Middle frontal gyrus (tissue), 1 donor: ENCODE data around the gene RIPOR2.

Experiments
- DNase-seq: peaks from one replicate; pipeline ENCODE4 v3.0.0-alpha.2; 2015; ENCODE audit warnings: low spot score; ENCODE audit errors: extremely low spot score

Gene RIPOR2

DNA sequence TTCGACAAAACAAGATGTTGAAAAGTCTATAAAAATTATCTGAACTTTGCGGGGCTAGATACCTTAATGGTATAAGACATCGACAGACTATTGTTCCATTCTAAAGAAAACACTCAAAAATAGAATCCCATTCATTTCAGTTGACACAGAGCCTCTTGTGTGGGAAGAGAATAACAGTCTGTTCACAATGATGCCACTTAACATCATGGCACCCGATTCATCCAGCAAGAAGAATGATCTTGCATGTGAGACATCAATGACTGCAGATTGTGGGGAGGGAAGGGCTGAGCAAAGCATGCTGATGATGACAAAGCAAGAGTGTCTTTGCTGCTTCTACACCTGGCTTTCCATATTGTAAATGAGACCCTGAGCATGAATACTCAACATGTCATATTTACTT is 87.3 kb downstream of the RIPOR2 start:
- DNase-seq: no peak

DNA sequence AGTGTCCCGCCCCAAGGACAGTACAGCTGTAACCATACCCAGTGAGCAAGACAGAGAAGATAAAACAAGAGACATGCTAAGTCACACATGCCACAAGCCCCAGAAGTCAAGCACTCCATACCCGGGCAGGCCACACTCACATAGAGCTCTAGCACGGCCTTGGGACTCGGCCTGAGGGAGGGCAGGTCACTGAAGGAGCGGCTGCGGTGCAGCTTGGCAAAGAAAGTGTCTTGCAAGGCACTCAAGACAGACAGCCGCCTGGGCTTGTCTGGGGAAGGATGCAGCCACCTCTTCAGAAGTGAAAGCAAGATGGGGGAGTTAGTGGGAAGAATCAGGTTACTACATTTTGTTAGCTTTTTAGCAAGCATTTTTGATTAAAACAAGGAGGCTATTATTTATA is 88.4 kb downstream of the RIPOR2 start:
- DNase-seq: no peak

- no peak for DNase-seq
These were observed 90.2 kb downstream of the RIPOR2 start for GRCh38 chr6:24845578-24845977.

GRCh38 chr6:24844903-24845302 is 90.9 kb downstream of the RIPOR2 start:
- no peak for DNase-seq

GRCh38 chr6:24844061-24844460 is 91.7 kb downstream of the RIPOR2 start:
- DNase-seq: no peak

DNA sequence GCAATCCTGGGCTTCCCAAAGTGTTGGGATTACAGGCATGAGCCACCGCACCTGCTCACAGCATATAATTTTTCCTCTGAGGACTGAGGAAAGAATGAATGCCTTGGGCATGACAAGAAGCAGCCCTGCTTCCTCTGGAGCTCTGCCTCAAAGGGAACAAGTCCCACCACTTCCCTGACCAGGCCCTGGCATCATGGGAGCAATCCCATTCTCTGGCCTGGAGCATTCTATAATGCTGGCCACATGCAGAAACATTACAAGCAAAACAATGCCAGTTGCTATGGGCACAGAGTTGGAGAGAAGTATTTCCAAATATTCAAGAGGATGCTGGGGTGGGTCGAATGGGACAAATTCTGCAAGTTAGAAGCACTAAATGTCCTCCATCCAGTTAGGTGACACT is 95.6 kb downstream of the RIPOR2 start:
- no peak for DNase-seq

DNA sequence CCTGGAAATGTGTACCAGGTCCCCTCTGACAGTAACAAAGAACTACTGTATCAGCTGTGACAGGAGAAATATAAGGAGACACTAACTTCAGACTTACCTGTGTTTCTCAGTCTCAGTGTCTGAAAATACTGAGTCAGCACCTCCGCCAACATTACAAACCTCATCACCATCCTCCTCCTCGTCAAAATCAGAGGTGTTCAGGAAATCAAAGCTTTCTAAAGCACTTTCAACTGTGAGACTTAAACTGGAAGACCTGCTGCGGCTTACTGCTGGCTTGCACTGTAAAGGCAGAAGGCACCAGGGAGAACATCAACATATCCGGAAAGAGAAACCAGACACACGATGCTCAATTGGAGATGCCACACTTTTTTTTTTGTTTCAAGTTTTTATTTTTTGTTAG is 96.8 kb downstream of the RIPOR2 start:
- DNase-seq: no peak

GRCh38 chr6:24838081-24838480 is 97.7 kb downstream of the RIPOR2 start:
- no peak for DNase-seq

- peak; percentile 27 for DNase-seq
These were observed 99.7 kb downstream of the RIPOR2 start for GRCh38 chr6:24836109-24836508.

DNA sequence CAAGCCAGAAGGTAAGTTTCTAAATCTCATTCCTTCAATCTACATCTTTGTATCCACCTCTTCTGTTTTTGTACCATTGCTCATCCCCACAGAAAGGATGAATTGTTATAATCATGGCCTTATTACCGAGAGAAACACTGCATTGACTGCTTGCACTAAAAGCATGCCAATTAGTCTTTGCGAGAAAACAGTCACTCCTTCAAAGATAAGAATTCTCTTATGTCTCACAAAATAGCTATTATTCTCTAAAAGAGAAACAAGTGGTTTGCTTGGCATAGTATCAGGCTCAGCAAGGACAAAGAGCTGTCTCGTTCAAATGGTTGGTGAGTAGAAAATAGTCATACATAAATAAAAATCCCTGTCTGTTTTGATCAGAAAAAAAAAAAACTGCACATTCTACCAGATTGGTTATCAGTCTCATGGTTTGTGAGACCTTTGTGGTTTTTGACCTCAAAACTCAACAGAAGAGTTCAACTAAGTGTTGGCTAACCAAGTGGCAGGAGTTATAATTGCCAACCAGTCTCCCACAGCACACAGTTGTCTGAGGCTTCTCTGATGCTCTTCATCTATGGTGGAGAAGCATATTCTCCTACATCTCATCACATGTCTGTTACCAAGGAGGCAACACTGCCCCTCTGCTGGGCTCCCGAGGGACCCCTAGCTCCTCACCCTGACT is 101.9 kb downstream of the RIPOR2 start:
- DNase-seq: no peak

DNA sequence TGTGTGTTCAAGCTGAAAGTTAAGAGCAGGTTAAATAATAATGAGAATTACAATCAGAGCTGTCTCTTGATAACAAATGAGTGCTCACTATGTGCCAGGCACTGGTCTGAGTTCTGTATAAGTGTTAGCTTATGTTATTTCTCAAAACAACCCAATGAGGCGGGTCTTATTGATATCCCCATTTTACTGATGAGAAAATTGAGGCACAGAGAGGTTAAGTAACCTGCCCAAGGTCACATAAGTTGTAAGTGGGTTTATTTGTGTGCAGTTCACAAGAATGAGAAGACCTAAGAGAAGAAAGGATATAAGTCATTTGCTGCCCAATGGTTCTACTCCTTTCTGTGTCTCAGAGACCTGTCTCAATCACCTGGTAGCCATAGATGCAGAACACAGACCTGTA is 103.0 kb downstream of the RIPOR2 start:
- no peak for DNase-seq

DNA sequence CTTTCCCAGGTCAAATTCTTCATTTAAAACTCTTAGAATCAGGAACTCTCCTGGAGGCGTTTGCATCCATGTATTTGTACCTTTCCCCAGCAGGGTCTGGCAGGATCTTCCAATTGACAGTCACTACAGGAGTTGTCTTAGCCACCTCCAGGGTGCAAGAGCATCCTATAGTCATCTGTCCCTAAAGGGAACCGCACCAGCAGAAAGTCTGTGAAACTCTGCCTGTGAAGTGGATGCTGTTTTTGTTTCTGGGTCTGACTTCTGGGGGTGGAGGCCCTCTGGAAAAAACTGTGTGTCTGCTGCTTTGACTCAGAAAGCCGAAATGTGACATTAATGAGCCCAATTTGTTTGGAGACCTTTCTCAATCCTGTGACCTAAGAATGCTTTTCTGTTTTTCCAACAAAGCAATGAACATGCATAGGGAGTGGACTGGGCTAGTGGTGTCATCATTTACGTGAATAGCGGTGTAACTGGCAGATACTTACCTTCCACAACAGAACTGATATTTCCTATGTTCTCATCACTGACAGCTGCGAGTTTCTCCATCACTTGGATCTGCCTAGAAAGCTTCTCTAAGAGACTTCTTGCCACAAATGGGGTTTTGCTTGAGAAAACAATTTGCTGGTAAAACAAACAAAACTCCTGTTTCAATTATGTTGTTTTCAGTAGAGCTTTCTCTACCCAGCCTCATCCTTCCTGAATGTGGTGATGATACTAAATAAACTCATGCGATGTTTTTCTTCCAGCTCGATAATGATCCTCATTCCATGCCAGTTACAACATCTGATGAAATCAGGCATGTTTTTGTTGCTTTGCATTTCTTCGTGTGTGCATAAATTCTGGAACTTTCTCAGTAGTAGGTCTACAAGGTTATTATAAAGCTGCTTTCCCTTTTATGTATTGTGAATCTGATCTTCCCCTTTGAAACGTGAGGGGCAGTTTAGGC is 103.7 kb downstream of the RIPOR2 start:
- DNase-seq: no peak

GRCh38 chr6:24829657-24830056 is 106.1 kb downstream of the RIPOR2 start:
- no peak for DNase-seq

DNA sequence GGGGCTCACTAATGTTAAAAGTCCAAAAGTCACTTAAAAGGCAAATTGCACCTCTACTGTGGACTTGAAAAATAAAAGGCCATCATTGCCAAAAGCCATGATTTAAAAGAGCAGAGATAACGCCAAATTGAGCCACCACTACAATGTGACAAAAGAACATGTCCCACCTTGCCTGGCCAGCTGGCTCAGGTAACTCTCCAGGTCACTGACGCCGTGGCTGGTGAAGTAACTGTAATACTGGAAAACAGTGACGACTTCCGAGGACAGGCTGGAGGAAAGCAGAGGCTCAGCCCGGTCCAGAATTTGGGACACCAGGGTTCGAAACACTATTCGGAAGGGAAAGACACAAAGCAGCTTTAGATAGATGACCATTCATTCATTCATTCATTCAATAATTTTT is 107.8 kb downstream of the RIPOR2 start:
- DNase-seq: no peak

DNA sequence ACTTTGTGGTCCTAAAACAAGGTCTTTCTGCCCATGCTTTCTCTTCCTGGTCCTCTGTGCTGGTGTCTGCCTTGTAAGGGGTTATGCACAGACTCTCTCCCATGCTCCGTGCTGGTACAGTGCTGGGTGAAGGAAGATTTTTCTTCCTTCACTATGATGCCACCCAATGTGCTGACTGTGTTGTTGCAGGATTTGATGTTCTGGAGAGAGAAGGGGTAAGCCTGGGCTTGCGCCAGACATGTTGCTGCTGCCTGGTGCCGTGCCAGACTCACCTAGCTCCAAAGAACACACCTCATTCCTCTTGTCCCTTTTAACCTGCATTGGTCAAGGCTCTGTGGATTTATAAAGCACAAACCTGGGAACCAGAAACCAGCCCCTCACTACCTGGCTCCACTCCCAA is 108.6 kb downstream of the RIPOR2 start:
- no peak for DNase-seq

- DNase-seq: no peak
These were observed 110.6 kb downstream of the RIPOR2 start for GRCh38 chr6:24825130-24825630.

DNA sequence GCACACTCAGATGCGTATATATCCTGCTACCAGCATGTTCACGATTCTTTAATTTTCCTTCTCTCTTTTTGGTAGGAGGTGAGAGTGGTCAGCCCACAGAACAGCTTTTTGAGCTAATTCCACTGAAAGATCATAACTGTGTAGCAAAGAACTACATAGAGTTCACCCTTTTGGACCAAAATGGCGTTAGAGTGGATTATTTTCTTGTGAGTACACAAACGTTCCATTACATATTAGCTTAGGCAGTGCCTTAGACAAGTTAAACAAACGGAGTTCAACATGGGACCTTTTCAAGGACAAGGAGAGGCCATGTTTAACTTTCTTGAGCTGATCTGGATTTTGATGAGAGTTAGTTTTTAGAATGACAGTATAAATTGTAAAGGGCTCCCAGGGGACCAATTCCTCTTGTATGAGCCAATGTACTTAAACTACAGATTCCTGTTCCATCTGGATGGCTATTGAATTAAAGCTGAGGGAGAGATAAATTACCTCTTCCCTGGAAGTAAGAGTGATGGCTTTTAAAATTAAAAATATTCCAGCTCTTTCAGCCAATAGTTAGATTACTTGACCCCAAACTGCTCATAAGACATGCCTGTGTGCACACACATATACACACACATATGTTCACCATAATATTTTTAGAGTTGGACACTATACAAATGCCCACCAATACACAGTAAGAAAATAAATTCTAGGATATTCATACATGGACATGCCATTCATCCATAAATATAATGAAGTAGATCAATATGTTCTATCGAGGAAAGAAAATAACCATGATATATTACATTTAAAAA is 111.4 kb downstream of the RIPOR2 start:
- no peak for DNase-seq

GRCh38 chr6:24823185-24823584 is 112.6 kb downstream of the RIPOR2 start:
- DNase-seq: no peak

DNA sequence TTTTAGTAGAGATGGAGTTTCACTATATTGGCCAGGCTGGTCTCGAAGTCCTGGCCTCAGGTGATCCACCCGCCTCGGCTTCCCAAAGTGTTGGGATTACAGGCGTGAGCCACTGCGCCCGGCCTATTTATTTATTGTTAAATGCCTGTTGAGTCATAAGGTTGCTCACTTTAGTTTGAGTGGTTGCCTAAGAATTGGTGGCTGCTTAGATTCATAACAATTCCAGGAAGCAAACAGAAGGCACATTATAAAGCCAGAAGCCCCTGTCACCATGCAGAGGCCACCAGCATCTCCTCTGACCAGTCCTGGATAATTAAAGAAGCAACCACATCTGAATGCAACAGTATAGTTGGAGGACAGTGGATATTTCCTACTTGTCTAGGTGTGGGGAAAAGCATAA is 113.1 kb downstream of the RIPOR2 start:
- DNase-seq: no peak

DNA sequence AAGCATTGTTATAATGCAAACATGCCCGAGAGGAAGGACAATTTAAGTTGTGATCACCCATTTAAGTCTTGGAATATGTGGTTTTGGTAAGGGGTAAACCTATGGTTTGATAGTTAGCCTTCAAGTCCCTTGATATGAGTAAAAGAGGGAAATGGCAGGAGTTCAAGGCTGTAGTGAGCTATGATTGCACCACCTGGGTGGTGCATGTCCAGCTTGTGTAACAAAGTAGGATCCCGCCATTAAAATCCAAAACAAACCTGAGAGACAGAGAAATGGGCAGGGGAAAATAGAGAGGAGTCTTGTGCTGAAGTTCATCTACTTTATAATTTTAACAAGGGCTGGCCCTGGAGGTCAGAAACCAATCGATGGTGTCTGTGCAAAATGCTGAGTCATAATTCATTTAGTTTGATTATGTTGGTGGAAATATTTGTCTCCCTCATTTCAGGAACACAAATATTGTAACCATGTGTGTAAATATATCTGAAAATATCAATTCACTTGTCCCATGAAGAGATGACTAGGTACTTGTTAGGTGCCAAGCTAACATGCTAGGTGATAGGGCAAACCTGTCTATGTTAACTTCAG is 113.8 kb downstream of the RIPOR2 start:
- DNase-seq: no peak

GRCh38 chr6:24818346-24818745 is 117.4 kb downstream of the RIPOR2 start:
- no peak for DNase-seq
